B cell (primary cell): ENCODE results near the gene ROR2. TPM values are rescaled to one million over a fixed set of nuclear protein-coding genes. Genes with fewer than 3 reads are reported as not detected.

ENCODE experiments used
- ATAC-seq: fragments of 200-7000 bp; cut with Tn5 transposase; one replicate; pipeline ENCODE4 v1.10.0; 2021; ENCODE audit warnings: low read depth, mild to moderate bottlenecking, moderate number of reproducible peaks, moderate library complexity
- CTCF ChIA-PET: fragments of 350-600 bp; sonication (Branson Sonifier 250); formaldehyde crosslinking; loops from one replicate; lab custom pipeline; 2021; ENCODE audit warnings: antibody characterized with exemption, inconsistent platforms; lab: Charles Lee
- POLR2A ChIA-PET: fragments of 350-600 bp; sonication (Branson Sonifier 250); formaldehyde crosslinking; loops from one replicate; lab custom pipeline; 2021; ENCODE audit warnings: antibody characterized with exemption; lab: Charles Lee
- DNase-seq: peaks from one replicate; pipeline ENCODE4 v3.0.0; 2013
- H2AFZ ChIP-seq: 2 replicates; pipeline ENCODE4 v1.6.1; 2012; ENCODE audit warnings: mild to moderate bottlenecking, low read depth, low read length; ENCODE audit not compliant: insufficient read depth, poor library complexity, severe bottlenecking
- H3K27ac ChIP-seq, 2 donors: 1 replicate in 1 of 2; 2 replicates in 1 of 2; pipeline ENCODE4 v1.5.1; 2012 to 2013; ENCODE audit warnings: low read length in 2 of 2, mild to moderate bottlenecking in 2 of 2, moderate library complexity in 1 of 2
- H3K27me3 ChIP-seq, 4 experiments: fragments of 200-600 bp in 1 of 4; sonication (generic) in 1 of 4; replicated peaks in 1 of 4; 1 replicate in 2 of 4; 2 replicates in 2 of 4; pipeline versions ENCODE4 v1.6.1 to v1.7.0; 2013 to 2016; ENCODE audit warnings: low read length in 3 of 4, mild to moderate bottlenecking in 2 of 4, mixed read lengths in 1 of 4, moderate library complexity in 1 of 4; ENCODE audit not compliant: insufficient read depth in 4 of 4, control insufficient read depth in 3 of 4; ENCODE audit errors: control extremely low read depth in 1 of 4
- H3K36me3 ChIP-seq, 2 experiments: replicated peaks in 1 of 2; 1 replicate in 1 of 2; 2 replicates in 1 of 2; pipeline versions ENCODE4 v1.6.1 to v1.7.1; 2013; ENCODE audit warnings: low read length in 1 of 2; ENCODE audit not compliant: insufficient read depth in 2 of 2, control insufficient read depth in 1 of 2; ENCODE audit errors: control extremely low read depth in 1 of 2, extremely low read depth in 1 of 2
- H3K4me1 ChIP-seq, 2 donors: fragments of 200-600 bp in 1 of 2; sonication (generic) in 1 of 2; 1 replicate in 1 of 2; 2 replicates in 1 of 2; pipeline versions ENCODE4 v1.5.1 to v1.6.1; 2013 to 2017; ENCODE audit warnings: low read length in 2 of 2; ENCODE audit not compliant: control insufficient read depth in 2 of 2, insufficient read depth in 2 of 2
- H3K4me2 ChIP-seq: replicated peaks from 2 replicates; pipeline ENCODE3; 2012; ENCODE audit warnings: mild to moderate bottlenecking, low read depth, low read length; ENCODE audit not compliant: poor library complexity, severe bottlenecking
- H3K4me3 ChIP-seq, 5 experiments: fragments of 200-600 bp in 1 of 5; sonication (generic) in 1 of 5; 1 replicate in 3 of 5; 2 replicates in 2 of 5; pipeline versions ENCODE4 v1.5.1 to v1.7.0; 2011 to 2016; ENCODE audit warnings: low read length in 4 of 5, mild to moderate bottlenecking in 4 of 5, low read depth in 2 of 5, control low read depth in 1 of 5, moderate library complexity in 1 of 5; ENCODE audit not compliant: insufficient read depth in 1 of 5; ENCODE audit errors: control extremely low read depth in 1 of 5, extremely low read depth in 1 of 5
- H3K79me2 ChIP-seq: fragments of 200-600 bp; sonication (generic); one replicate; pipeline ENCODE4 v1.6.0; 2016; ENCODE audit warnings: low read length; ENCODE audit not compliant: control insufficient read depth, insufficient read depth
- H3K9ac ChIP-seq: fragments of 200-600 bp; sonication (generic); 2 replicates; pipeline ENCODE4 v1.6.1; 2017; ENCODE audit warnings: mild to moderate bottlenecking, low read length, moderate library complexity
- H3K9me3 ChIP-seq, 3 donors: one replicate each; pipeline versions ENCODE4 v1.6.1 to v1.7.1; 2013; ENCODE audit warnings: low read length in 2 of 3; ENCODE audit not compliant: control insufficient read depth in 2 of 3, insufficient read depth in 1 of 3; ENCODE audit errors: control extremely low read depth in 1 of 3
- H4K20me1 ChIP-seq: 2 replicates; pipeline ENCODE4 v1.6.0; 2012; ENCODE audit warnings: mild to moderate bottlenecking, low read length; ENCODE audit not compliant: insufficient read depth, control insufficient read depth, poor library complexity, severe bottlenecking
- H3K27ac Mint-ChIP-seq: one replicate; pipeline ENCODE4 v1.8.0; 2021; ENCODE audit warnings: mixed read lengths
- H3K27me3 Mint-ChIP-seq: one replicate; pipeline ENCODE4 v1.8.0; 2021; ENCODE audit warnings: mixed read lengths
- H3K4me1 Mint-ChIP-seq: one replicate; pipeline ENCODE4 v1.8.0; 2021; ENCODE audit warnings: mixed read lengths
- H3K4me3 Mint-ChIP-seq: one replicate; pipeline ENCODE4 v1.8.0; 2021; ENCODE audit warnings: mixed read lengths
- H3K9me3 Mint-ChIP-seq: one replicate; pipeline ENCODE4 v1.8.0; 2022; ENCODE audit warnings: mixed read lengths; ENCODE audit not compliant: insufficient read depth
- CTCF ChIP-seq: fragments of 200-600 bp; IDR thresholded peaks from one replicate; pipeline ENCODE4 v1.8.0; 2022; ENCODE audit warnings: antibody characterized with exemption, mild to moderate bottlenecking
- EZH2 ChIP-seq: IDR thresholded peaks from 2 replicates; pipeline ENCODE4 v1.6.1; 2012; ENCODE audit warnings: borderline replicate concordance, low read depth, mild to moderate bottlenecking, moderate library complexity, low read length; ENCODE audit not compliant: insufficient read depth, poor library complexity, severe bottlenecking
- WGBS: methylation state at CpG from one replicate; pipeline ENCODE4 v1.1.5; 2013; ENCODE audit warnings: missing lambda C conversion rate; ENCODE audit not compliant: insufficient coverage; 5-methylcytosine and 5-hydroxymethylcytosine counted together
- intact Hi-C: fragments of 100-400 bp; cut with micrococcal nuclease; formaldehyde crosslinking; loops from one replicate; pipeline ENCODE4 v1.10.0; 2022
- polyA plus RNA-seq: library from polyadenylated mRNA; depleted of rRNA; stranded (reverse); fragments of >200 nt; gene quantifications from 2 replicates; pipeline ENCODE4 v1.2.3, GENCODE V29; 2012
- total RNA-seq, 2 donors: library from RNA; stranded (reverse); fragments of 120-200 nt in 1 of 2; gene quantifications; 1 replicate in 1 of 2; 2 replicates in 1 of 2; pipeline versions ENCODE4 v1.2.3 to v1.2.4, GENCODE V29; 2013 to 2022

ROR2 gene
- total and polyA plus RNA-seq, 2 donors (not counting 1 experiment from before 2014, with no cell fraction given): 0.21 to 0.49 TPM

GRCh38 chr9:91948101-91948596, 1.9 kb downstream of the ROR2 start:
- Histone ChIP-seq H3K27ac (no peak overlapping the region), H3K9ac (no peak overlapping the region), H3K79me2 (no peaks in the 10 kb centered on the region), H3K36me3 (no peaks in the 10 kb centered on the region), H2AFZ (no peak overlapping the region), H3K27me3 (peaks cover 0 to 55% (median 39%) of the 10 kb centered on the region in 4 experiments), H3K4me1 (peaks cover 15 to 23% of the 10 kb centered on the region in 2 donors), H3K9me3 (peaks cover 0 to 10% (median 0%) of the 10 kb centered on the region in 3 donors), H4K20me1 (no peaks in the 10 kb centered on the region), H3K4me3 (no peak overlapping the region), H3K4me2 (no peak overlapping the region)
- H3K9me3 Mint-ChIP-seq: no peaks in the 10 kb centered on the region
- CTCF ChIA-PET: no interaction called here
- ATAC-seq: no peak
- POLR2A ChIA-PET: no interaction called here
- WGBS: 64% methylated on average over 5 of the region's 12 CpGs
- H3K4me3 Mint-ChIP-seq: peak overlapping the region; percentile 27
- H3K27ac Mint-ChIP-seq: no peak overlapping the region
- TF ChIP-seq EZH2 (no peak), CTCF (no peak)
- no peak for DNase-seq
- peaks cover 66% of the 10 kb centered on the region for H3K27me3 Mint-ChIP-seq
- intact Hi-C loops: no loop called here
- H3K4me1 Mint-ChIP-seq: peaks cover 9% of the 10 kb centered on the region

- H3K4me3 ChIP-seq: no peak overlapping the region
- ChIA-PET CTCF (no interaction called here), POLR2A (no interaction called here)
- H3K27ac Mint-ChIP-seq: no peak overlapping the region
- DNase-seq (no peak), ATAC-seq (no peak)
- WGBS: 67% methylated on average over 1 of the region's 5 CpGs
- no peaks in the 10 kb centered on the region for H3K79me2 ChIP-seq
- H3K9me3 Mint-ChIP-seq: no peaks in the 10 kb centered on the region
- no peaks in the 10 kb centered on the region for H3K36me3 ChIP-seq
- H3K9ac ChIP-seq: no peak overlapping the region
- peaks cover 65% of the 10 kb centered on the region for H3K27me3 Mint-ChIP-seq
- peaks cover 9% of the 10 kb centered on the region for H3K4me1 Mint-ChIP-seq
- H3K27ac ChIP-seq: no peak overlapping the region
- peaks cover 15 to 23% of the 10 kb centered on the region in 2 donors for H3K4me1 ChIP-seq
- peaks cover 0 to 7% (median 0%) of the 10 kb centered on the region in 3 donors for H3K9me3 ChIP-seq
- H3K27me3 ChIP-seq: peaks cover 0 to 53% (median 31%) of the 10 kb centered on the region in 4 experiments
- H2AFZ ChIP-seq: no peak overlapping the region
- no peak overlapping the region for H3K4me3 Mint-ChIP-seq
- H3K4me2 ChIP-seq: no peak overlapping the region
- TF ChIP-seq CTCF (no peak), EZH2 (no peak)
- intact Hi-C loops: no loop called here
- H4K20me1 ChIP-seq: no peaks in the 10 kb centered on the region
These were observed 3.2 kb downstream of the ROR2 start for GRCh38 chr9:91946653-91947488.
